HEK293T (cell line): ENCODE measurements around the gene PRKAR1B.

ENCODE experiments used
- CTCF ChIA-PET: fragments of 350-600 bp; formaldehyde crosslinking; extraction: SDS; loops from one replicate; lab custom pipeline; 2021; ENCODE audit warnings: antibody characterized with exemption, inconsistent platforms; lab: Yijun Ruan, JAX
- POLR2A ChIA-PET: fragments of 350-600 bp; formaldehyde crosslinking; extraction: SDS; loops from one replicate; lab custom pipeline; 2020; ENCODE audit warnings: antibody characterized with exemption, inconsistent platforms; lab: Yijun Ruan, JAX
- DNase-seq: peaks from one replicate; pipeline ENCODE4 v3.0.0; 2012; ENCODE audit warnings: mixed read lengths; ENCODE audit errors: extremely low spot score
- ARNT ChIP-seq: fragments of 450-650 bp; IDR thresholded peaks from 2 replicates; pipeline ENCODE4 v1.6.1; 2017; ENCODE audit warnings: mild to moderate bottlenecking
- BHLHE40 ChIP-seq: fragments of 450-650 bp; IDR thresholded peaks from 2 replicates; pipeline ENCODE4 v1.6.1; 2016; ENCODE audit warnings: mild to moderate bottlenecking, moderate library complexity, borderline replicate concordance
- CTBP1 ChIP-seq: fragments of 450-650 bp; IDR thresholded peaks from 2 replicates; pipeline ENCODE4 v1.6.1; 2016; ENCODE audit warnings: borderline replicate concordance
- ELF4 ChIP-seq: fragments of 450-650 bp; IDR thresholded peaks from 2 replicates; pipeline ENCODE4 v1.6.1; 2017; ENCODE audit warnings: antibody characterized with exemption
- FOXA1 ChIP-seq: fragments of 450-650 bp; IDR thresholded peaks from 2 replicates; pipeline ENCODE4 v1.6.1; 2016; ENCODE audit warnings: mild to moderate bottlenecking
- FOXK2 ChIP-seq: fragments of 450-650 bp; IDR thresholded peaks from 2 replicates; pipeline ENCODE4 v1.6.1; 2016; ENCODE audit warnings: mild to moderate bottlenecking
- FOXM1 ChIP-seq: fragments of 450-650 bp; IDR thresholded peaks from 2 replicates; pipeline ENCODE4 v1.6.1; 2017; ENCODE audit warnings: mild to moderate bottlenecking, borderline replicate concordance
- HDGF ChIP-seq: fragments of 450-650 bp; IDR thresholded peaks from 2 replicates; pipeline ENCODE4 v1.6.1; 2017; ENCODE audit warnings: antibody characterized with exemption, borderline replicate concordance
- L3MBTL2 ChIP-seq: fragments of 450-650 bp; conservative IDR thresholded peaks from 2 replicates; pipeline ENCODE4 v1.6.1; 2016; ENCODE audit warnings: mild to moderate bottlenecking
- LEF1 ChIP-seq: fragments of 450-650 bp; IDR thresholded peaks from 2 replicates; pipeline ENCODE4 v1.6.1; 2017; ENCODE audit warnings: mild to moderate bottlenecking, borderline replicate concordance
- NFRKB ChIP-seq: fragments of 450-650 bp; IDR thresholded peaks from 2 replicates; pipeline ENCODE4 v1.6.1; 2016; ENCODE audit warnings: mild to moderate bottlenecking, moderate library complexity
- PKNOX1 ChIP-seq: fragments of 450-650 bp; IDR thresholded peaks from 2 replicates; pipeline ENCODE4 v1.6.1; 2016
- SP1 ChIP-seq: fragments of 450-650 bp; IDR thresholded peaks from 2 replicates; pipeline ENCODE4 v1.6.1; 2017
- SUZ12 ChIP-seq: fragments of 450-650 bp; IDR thresholded peaks from 2 replicates; pipeline ENCODE4 v1.6.1; 2016; ENCODE audit warnings: mild to moderate bottlenecking
- TARDBP ChIP-seq: fragments of 450-650 bp; IDR thresholded peaks from 2 replicates; pipeline ENCODE4 v1.6.1; 2016
- ZNF384 ChIP-seq: fragments of 450-650 bp; IDR thresholded peaks from 2 replicates; pipeline ENCODE4 v1.6.1; 2016

The PRKAR1B gene

DNA sequence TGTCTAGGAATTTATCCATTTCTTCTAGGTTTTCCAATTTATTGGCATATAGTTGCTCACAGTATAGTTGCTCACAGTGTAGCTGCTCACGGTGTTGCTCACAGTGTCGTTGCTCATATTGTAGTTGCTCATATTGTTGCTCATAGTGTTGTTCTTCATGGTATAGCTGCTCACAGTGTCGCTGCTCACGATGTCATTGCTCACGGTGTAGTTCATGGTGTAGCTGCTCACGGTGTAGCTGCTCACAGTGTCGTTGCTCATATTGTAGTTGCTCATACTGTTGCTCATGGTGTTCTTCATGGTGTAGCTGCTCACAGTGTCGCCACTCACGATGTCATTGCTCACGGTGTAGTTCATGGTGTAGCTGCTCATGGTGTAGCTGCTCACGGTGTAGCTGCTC is 7.7 kb upstream of the PRKAR1B start:
- ChIA-PET POLR2A (no interaction called here), CTCF (no interaction called here)
- no peak for DNase-seq
- TF ChIP-seq FOXM1 = no peak
- no peak for TF ChIP-seq FOXA1
- TF ChIP-seq L3MBTL2 = no peak
- TF ChIP-seq HDGF = no peak
- no peak for TF ChIP-seq SP1
- TF ChIP-seq BHLHE40 = no peak
- TF ChIP-seq ZNF384 = no peak
- no peak for TF ChIP-seq ELF4
- TF ChIP-seq TARDBP = no peak
- no peak for TF ChIP-seq PKNOX1

GRCh38 chr7:734214-734613 is 7.1 kb upstream of the PRKAR1B start:
- ChIA-PET POLR2A (no interaction called here), CTCF (no interaction called here)
- TF ChIP-seq PKNOX1 (peak; percentile 48), ELF4 (no peak), SP1 (no peak)
- DNase-seq = no peak

- TF ChIP-seq BHLHE40 (no peak), ELF4 (no peak), L3MBTL2 (no peak), TARDBP (no peak), HDGF (no peak), SP1 (no peak), ARNT (no peak), FOXA1 (no peak), LEF1 (no peak)
Measured at GRCh38 chr7:732556-732955, 5.5 kb upstream of the PRKAR1B start.

GRCh38 chr7:732094-732541 is 5.0 kb upstream of the PRKAR1B start:
- TF ChIP-seq LEF1 (no peak), L3MBTL2 (no peak), PKNOX1 (no peak), BHLHE40 (no peak), NFRKB (no peak), ARNT (no peak), FOXA1 (no peak), CTBP1 (no peak), FOXK2 (no peak), ELF4 (no peak)
- POLR2A ChIA-PET = no interaction called here
- CTCF ChIA-PET = interaction anchor here (0.6 kb wide), 1 partner anchor 102 kb away, joined by 3 read pairs; no protein-coding TSS in a partner anchor
- peak; percentile 22 for DNase-seq

More at GRCh38 chr7:732556-732955, 5.5 kb upstream of the PRKAR1B start:
- no peak for DNase-seq
- ChIA-PET CTCF (no interaction called here), POLR2A (no interaction called here)

GRCh38 chr7:731440-732085 is 4.5 kb upstream of the PRKAR1B start:
- TF ChIP-seq ZNF384 (no peak), LEF1 (no peak), SUZ12 (no peak), PKNOX1 (no peak), FOXA1 (no peak), FOXM1 (no peak), HDGF (no peak), FOXK2 (no peak), TARDBP (no peak), CTBP1 (no peak), ARNT (no peak), BHLHE40 (no peak), NFRKB (no peak), ELF4 (no peak), SP1 (no peak), L3MBTL2 (no peak)
- ChIA-PET POLR2A (no interaction called here), CTCF (interaction anchor here (0.6 kb wide), 1 partner anchor 103 kb away, joined by 3 read pairs; no protein-coding TSS in a partner anchor)
- no peak for DNase-seq
